Tibial nerve (tissue), 4 donors: Measurements from ENCODE around the gene POLR3B. TPM values are rescaled to one million over a fixed set of nuclear protein-coding genes. Genes with fewer than 3 reads are reported as not detected.

ENCODE experiments used
- DNase-seq, 2 donors: peaks; one replicate each; pipeline ENCODE4 v3.0.0-alpha.2; 2019; ENCODE audit warnings: low spot score in 2 of 2
- H3K27ac ChIP-seq, 4 donors: fragments of 200-600 bp; sonication (generic) in 3 of 4; one replicate each; pipeline ENCODE4 v1.5.1; 2017 to 2019; ENCODE audit warnings: mild to moderate bottlenecking in 1 of 4
- H3K27me3 ChIP-seq, 2 donors: fragments of 200-600 bp; sonication (generic) in 1 of 2; one replicate each; pipeline versions ENCODE4 v1.5.1 to v1.6.0; 2017 to 2019
- H3K36me3 ChIP-seq, 3 donors: fragments of 200-600 bp; sonication (generic); one replicate each; pipeline ENCODE4 v1.5.1; 2018 to 2019
- H3K4me1 ChIP-seq, 4 donors: fragments of 200-600 bp; sonication (generic) in 3 of 4; one replicate each; pipeline ENCODE4 v1.5.1; 2017 to 2019
- H3K4me3 ChIP-seq, 4 donors: fragments of 200-600 bp; sonication (generic) in 3 of 4; one replicate each; pipeline ENCODE4 v1.5.1; 2017 to 2019; ENCODE audit warnings: mild to moderate bottlenecking in 1 of 4, moderate library complexity in 1 of 4
- H3K9me3 ChIP-seq, 4 donors: fragments of 200-600 bp; sonication (generic) in 3 of 4; one replicate each; pipeline ENCODE4 v1.5.1; 2017 to 2019
- EP300 ChIP-seq, 2 donors: sonication (generic); formaldehyde crosslinking; IDR thresholded peaks; one replicate each; pipeline ENCODE4 v1.6.1; 2017; ENCODE audit warnings: antibody characterized with exemption in 2 of 2, mild to moderate bottlenecking in 1 of 2
- POLR2A ChIP-seq, 2 donors: fragments of 450-650 bp; IDR thresholded peaks; one replicate each; pipeline ENCODE4 v1.6.1; 2017; ENCODE audit warnings: antibody characterized with exemption in 2 of 2, mild to moderate bottlenecking in 2 of 2, moderate library complexity in 2 of 2
- WGBS, 2 donors: methylation state at CpG; one replicate each; pipeline ENCODE4 v1.1.5; 2018; 5-methylcytosine and 5-hydroxymethylcytosine counted together
- total RNA-seq, 4 donors: library from RNA; depleted of rRNA; stranded (reverse); fragments of >200 nt; gene quantifications; one replicate each; pipeline ENCODE4 v1.1.0, GENCODE V29; 2016
- TF ChIP-seq, protein P1 (sequence below), 5 experiments: fragments of 200-600 bp in 3 of 5; fragments of 450-650 bp in 2 of 5; sonication (generic) in 3 of 5; IDR thresholded peaks; one replicate each; pipeline ENCODE4 v1.5.1; 2016 to 2019; ENCODE audit warnings: antibody characterized with exemption in 5 of 5, mild to moderate bottlenecking in 3 of 5, moderate library complexity in 2 of 5

The POLR3B gene
- total RNA-seq, 4 donors from 2014 or later: 6.3 to 21.0 (median 7.7) TPM

DNA sequence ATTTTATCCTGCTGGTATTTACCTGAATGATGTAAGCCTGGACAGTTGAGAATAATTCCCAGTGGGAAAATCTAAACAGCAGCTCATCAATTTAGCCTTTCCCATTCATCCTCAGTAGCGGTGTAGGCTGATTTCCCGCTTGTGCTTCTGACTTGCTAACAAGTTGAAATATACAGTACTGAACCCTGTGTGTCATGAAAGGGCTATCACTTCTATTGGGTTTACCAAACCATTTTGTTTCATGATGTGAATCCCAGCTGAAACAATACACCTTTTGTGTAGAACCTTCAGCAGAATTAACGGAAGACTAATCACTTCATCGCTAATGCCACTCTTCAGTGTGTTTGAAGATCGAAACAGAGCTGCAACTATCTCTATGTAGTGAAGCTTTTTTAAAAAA lies 88.4 kb downstream of the POLR3B start:
- no peak for TF ChIP-seq POLR2A (IDR thresholded peaks at IDR 0.05)
- TF ChIP-seq, protein P1, sequence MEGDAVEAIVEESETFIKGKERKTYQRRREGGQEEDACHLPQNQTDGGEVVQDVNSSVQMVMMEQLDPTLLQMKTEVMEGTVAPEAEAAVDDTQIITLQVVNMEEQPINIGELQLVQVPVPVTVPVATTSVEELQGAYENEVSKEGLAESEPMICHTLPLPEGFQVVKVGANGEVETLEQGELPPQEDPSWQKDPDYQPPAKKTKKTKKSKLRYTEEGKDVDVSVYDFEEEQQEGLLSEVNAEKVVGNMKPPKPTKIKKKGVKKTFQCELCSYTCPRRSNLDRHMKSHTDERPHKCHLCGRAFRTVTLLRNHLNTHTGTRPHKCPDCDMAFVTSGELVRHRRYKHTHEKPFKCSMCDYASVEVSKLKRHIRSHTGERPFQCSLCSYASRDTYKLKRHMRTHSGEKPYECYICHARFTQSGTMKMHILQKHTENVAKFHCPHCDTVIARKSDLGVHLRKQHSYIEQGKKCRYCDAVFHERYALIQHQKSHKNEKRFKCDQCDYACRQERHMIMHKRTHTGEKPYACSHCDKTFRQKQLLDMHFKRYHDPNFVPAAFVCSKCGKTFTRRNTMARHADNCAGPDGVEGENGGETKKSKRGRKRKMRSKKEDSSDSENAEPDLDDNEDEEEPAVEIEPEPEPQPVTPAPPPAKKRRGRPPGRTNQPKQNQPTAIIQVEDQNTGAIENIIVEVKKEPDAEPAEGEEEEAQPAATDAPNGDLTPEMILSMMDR (IDR thresholded peaks at IDR 0.05): no peak
- TF ChIP-seq EP300 (IDR thresholded peaks at IDR 0.05): no peak
- no peaks in the 10 kb centered on the region for H3K4me1 ChIP-seq
- WGBS, 2 donors: 68 to 76% methylated on average over 5 of the region's 5 CpGs
- peaks cover 0 to 6% (median 0%) of the 10 kb centered on the region in 3 donors for H3K36me3 ChIP-seq
- DNase-seq: no peak
- no peak overlapping the region for H3K4me3 ChIP-seq
- no peak overlapping the region for H3K27ac ChIP-seq
- no peaks in the 10 kb centered on the region for H3K9me3 ChIP-seq
- no peaks in the 10 kb centered on the region for H3K27me3 ChIP-seq

DNA sequence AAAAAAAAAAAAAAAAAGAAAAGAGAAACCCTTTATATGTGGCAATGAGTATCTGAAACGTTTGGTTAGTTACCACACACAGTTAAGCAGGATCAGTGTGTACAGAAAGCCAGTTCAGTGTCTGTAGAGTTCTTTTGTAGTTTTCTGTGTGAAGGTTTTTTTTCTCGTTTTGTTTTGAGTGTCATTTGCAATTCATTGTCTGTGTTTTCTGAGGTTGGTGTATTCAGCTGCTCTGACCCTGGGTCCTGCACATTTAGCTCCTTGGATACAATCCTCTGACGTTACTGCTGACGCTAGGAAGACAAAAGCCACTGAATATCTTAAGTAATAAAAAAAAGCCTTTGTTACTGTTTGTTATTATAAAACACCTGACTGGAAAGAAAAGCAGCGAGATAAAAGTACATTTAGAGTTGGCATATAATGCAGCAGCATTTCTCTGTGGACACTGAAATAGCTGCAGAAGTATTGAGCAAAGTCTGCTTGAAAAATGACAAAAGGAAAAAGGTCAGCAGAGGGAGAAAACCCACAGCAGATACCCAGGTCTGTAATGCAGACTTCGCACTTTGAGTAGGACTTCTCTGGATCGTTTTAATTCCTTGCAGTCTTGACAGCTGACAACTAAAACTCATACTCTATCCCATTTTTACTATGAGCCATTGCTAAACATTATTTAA lies 89.0 kb downstream of the POLR3B start:
- Histone ChIP-seq H3K36me3 (peaks cover 0 to 4% (median 0%) of the 10 kb centered on the region in 3 donors), H3K27me3 (no peaks in the 10 kb centered on the region), H3K4me3 (no peak overlapping the region), H3K4me1 (no peaks in the 10 kb centered on the region), H3K27ac (peak overlapping the region in 1 of 4 donors; percentile 5), H3K9me3 (no peaks in the 10 kb centered on the region)
- TF ChIP-seq EP300 (IDR thresholded peaks at IDR 0.05): no peak
- TF ChIP-seq, protein P1 (IDR thresholded peaks at IDR 0.05): no peak
- TF ChIP-seq POLR2A (IDR thresholded peaks at IDR 0.05): no peak
- DNase-seq: no peak
- WGBS, 2 donors: 42 to 47% methylated on average over 7 of the region's 7 CpGs

DNA sequence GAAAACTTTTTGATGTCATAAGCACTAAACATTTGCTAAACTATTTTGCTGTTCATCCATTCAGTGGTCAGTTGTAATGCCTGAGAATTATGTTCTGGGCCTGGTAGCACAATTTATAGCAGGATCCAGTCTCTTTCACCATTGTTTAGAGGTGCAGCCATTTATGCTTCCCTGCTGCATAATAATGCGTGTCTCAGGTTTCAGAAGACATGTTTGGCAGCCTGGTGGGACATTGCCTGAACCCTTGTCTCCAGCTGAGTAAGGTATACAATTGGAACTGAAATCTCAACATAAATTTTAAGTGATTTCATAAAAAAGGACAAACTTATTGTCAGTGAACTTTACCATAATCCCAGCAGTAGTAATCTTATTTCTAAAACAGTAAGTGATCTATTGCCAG lies 94.8 kb downstream of the POLR3B start:
- no peak overlapping the region for H3K27ac ChIP-seq
- TF ChIP-seq EP300 (IDR thresholded peaks at IDR 0.05): no peak
- no peaks in the 10 kb centered on the region for H3K4me1 ChIP-seq
- 74 to 97% methylated on average over 1 of the region's 1 CpG for WGBS, 2 donors
- no peaks in the 10 kb centered on the region for H3K9me3 ChIP-seq
- H3K4me3 ChIP-seq: no peak overlapping the region
- DNase-seq: no peak
- no peaks in the 10 kb centered on the region for H3K36me3 ChIP-seq
- no peaks in the 10 kb centered on the region for H3K27me3 ChIP-seq

DNA sequence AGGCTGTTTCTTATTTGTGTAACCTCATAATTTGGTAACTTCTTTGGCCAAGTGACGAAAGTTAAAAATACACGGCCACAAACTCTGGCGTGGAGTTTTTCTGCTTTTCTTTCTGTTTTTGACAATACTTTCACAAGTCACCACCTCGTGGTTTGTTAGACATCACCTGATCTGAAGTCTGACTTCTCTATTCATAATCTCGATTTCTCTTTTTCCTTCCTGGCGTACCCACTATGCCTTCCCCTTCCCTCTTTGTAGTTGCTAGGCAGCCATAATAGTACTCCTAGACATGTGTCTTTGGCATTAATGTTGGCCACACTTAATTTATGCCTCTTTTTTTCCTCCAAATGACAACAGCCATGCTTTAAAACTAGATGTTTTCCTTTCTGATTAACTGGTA lies 97.6 kb downstream of the POLR3B start:
- no peaks in the 10 kb centered on the region for H3K27me3 ChIP-seq
- 83 to 85% methylated on average over 6 of the region's 6 CpGs for WGBS, 2 donors
- H3K27ac ChIP-seq: no peak overlapping the region
- peaks cover 0 to 27% (median 0%) of the 10 kb centered on the region in 3 donors for H3K36me3 ChIP-seq
- no peaks in the 10 kb centered on the region for H3K4me1 ChIP-seq
- TF ChIP-seq POLR2A (IDR thresholded peaks at IDR 0.05) (no peak), EP300 (IDR thresholded peaks at IDR 0.05) (no peak)
- TF ChIP-seq, protein P1 (IDR thresholded peaks at IDR 0.05): no peak
- H3K4me3 ChIP-seq: no peak overlapping the region
- H3K9me3 ChIP-seq: no peaks in the 10 kb centered on the region
- no peak for DNase-seq

DNA sequence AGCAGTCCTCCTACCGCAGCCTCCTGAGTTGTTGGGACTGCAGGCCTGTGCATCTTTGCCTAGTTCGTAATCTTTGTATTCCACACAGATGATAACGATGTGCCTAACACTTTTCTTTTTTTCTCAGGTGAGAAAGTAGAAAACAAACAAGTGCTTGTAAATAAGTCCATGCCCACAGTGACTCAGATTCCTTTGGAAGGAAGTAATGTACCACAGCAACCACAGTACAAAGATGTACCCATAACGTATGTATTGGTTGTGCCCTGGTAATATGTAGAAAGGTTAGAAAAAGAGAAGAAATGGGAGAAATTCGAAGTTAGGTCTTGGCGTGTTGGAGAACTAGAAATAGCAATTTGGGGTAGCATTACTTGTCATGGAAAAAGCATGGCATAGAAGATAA lies 101.6 kb downstream of the POLR3B start:
- no peaks in the 10 kb centered on the region for H3K9me3 ChIP-seq
- WGBS, 2 donors: 91 to 93% methylated on average over 6 of the region's 6 CpGs
- no peaks in the 10 kb centered on the region for H3K4me1 ChIP-seq
- TF ChIP-seq, protein P1 (IDR thresholded peaks at IDR 0.05): no peak
- no peak for TF ChIP-seq POLR2A (IDR thresholded peaks at IDR 0.05)
- TF ChIP-seq EP300 (IDR thresholded peaks at IDR 0.05): no peak
- H3K27me3 ChIP-seq: no peaks in the 10 kb centered on the region
- DNase-seq: no peak
- no peak overlapping the region for H3K4me3 ChIP-seq
- H3K36me3 ChIP-seq: peaks cover 0 to 59% (median 0%) of the 10 kb centered on the region in 3 donors
- no peak overlapping the region for H3K27ac ChIP-seq
